Measurements from ENCODE around the gene EIPR1. TPM values are rescaled to one million over a fixed set of nuclear protein-coding genes. Genes with fewer than 3 reads are reported as not detected.
A peak's percentile ranks its signal among the peaks of the same experiment; 100 is the strongest.

Gene EIPR1
- total RNA-seq, 2 donors from 2014 or later, result 13.5 TPM

- Histone ChIP-seq H3K4me3 (no peak overlapping the region), H3K4me1 (no peaks in the 10 kb centered on the region), H3K9me3 (no peaks in the 10 kb centered on the region), H3K27me3 (no peaks in the 10 kb centered on the region), H3K36me3 (replicated peaks in 1 of 2; ENCODE audit: insufficient read depth in 1 of 2, low read depth in 2 of 2) (no peaks in the 10 kb centered on the region), H3K27ac (no peak overlapping the region)
- 78 to 81% methylated on average over 47 to 50 of the region's 50 CpGs for WGBS, 2 donors
- DNase-seq (no peak), ATAC-seq (peak; percentile 33)
- intact Hi-C loops (cut with DNase I), result no loop called here
- TF ChIP-seq POLR2A (IDR thresholded peaks at IDR 0.05), result no peak
- no peak for TF ChIP-seq CTCF (IDR thresholded peaks at IDR 0.05)
Observed at GRCh38 chr2:3180082-3180908, 197.3 kb downstream of the EIPR1 start.

- H3K36me3 ChIP-seq (replicated peaks in 1 of 2; ENCODE audit: insufficient read depth in 1 of 2, low read depth in 2 of 2), result no peaks in the 10 kb centered on the region
- TF ChIP-seq POLR2A (IDR thresholded peaks at IDR 0.05), result no peak
- DNase-seq, result no peak
- no peaks in the 10 kb centered on the region for H3K27me3 ChIP-seq
- H3K27ac ChIP-seq, result no peak overlapping the region
- no peaks in the 10 kb centered on the region for H3K9me3 ChIP-seq
- no peaks in the 10 kb centered on the region for H3K4me1 ChIP-seq
- 94 to 99% methylated on average over 6 to 11 of the region's 11 CpGs for WGBS, 2 donors
- H3K4me3 ChIP-seq, result no peak overlapping the region
- intact Hi-C loops (cut with DNase I), result no loop called here
- ATAC-seq, result no peak
Observed at GRCh38 chr2:3179626-3180025, 198.0 kb downstream of the EIPR1 start.

GRCh38 chr2:3179208-3179607 lies 198.4 kb downstream of the EIPR1 start:
- 88 to 91% methylated on average over 15 to 17 of the region's 17 CpGs for WGBS, 2 donors
- Histone ChIP-seq H3K4me3 (no peak overlapping the region), H3K4me1 (no peaks in the 10 kb centered on the region), H3K27me3 (no peaks in the 10 kb centered on the region), H3K9me3 (no peaks in the 10 kb centered on the region), H3K36me3 (replicated peaks in 1 of 2; ENCODE audit: insufficient read depth in 1 of 2, low read depth in 2 of 2) (no peaks in the 10 kb centered on the region), H3K27ac (no peak overlapping the region)
- DNase-seq (no peak), ATAC-seq (no peak)
- intact Hi-C loops (cut with DNase I), result no loop called here
- TF ChIP-seq POLR2A (IDR thresholded peaks at IDR 0.05) (no peak), CTCF (IDR thresholded peaks at IDR 0.05) (no peak)

DNA sequence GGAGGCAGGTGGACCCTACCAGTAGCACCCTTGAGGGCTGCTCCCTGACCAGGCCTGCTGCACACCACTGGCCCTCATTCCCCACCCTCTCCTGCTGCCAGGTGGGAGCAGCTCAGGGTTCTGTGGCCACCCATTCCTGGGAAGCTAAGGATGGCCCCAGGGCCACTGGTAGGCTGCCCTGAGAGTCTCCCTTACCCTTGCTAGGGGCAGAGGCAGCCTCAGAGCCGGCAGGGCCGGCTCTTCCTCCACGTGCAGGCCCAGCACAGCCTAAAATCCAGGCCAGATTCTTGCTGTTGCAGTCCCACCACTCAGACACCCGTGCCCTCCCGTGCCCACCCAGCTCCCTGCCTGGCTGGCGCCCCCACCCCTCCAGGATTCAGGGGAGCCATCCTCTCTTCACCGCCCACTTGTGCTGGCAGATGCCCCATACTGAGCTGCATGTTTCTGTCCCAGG lies 199.0 kb downstream of the EIPR1 start:
- Histone ChIP-seq H3K9me3 (no peaks in the 10 kb centered on the region), H3K27me3 (no peaks in the 10 kb centered on the region), H3K27ac (no peak overlapping the region), H3K4me1 (no peaks in the 10 kb centered on the region), H3K36me3 (replicated peaks in 1 of 2; ENCODE audit: insufficient read depth in 1 of 2, low read depth in 2 of 2) (no peaks in the 10 kb centered on the region), H3K4me3 (no peak overlapping the region)
- TF ChIP-seq CTCF (IDR thresholded peaks at IDR 0.05), result no peak
- TF ChIP-seq POLR2A (IDR thresholded peaks at IDR 0.05), result no peak
- DNase-seq (no peak), ATAC-seq (no peak)
- intact Hi-C loops (cut with DNase I), result no loop called here
- WGBS, 2 donors, result 92 to 98% methylated on average over 7 of the region's 7 CpGs

DNA sequence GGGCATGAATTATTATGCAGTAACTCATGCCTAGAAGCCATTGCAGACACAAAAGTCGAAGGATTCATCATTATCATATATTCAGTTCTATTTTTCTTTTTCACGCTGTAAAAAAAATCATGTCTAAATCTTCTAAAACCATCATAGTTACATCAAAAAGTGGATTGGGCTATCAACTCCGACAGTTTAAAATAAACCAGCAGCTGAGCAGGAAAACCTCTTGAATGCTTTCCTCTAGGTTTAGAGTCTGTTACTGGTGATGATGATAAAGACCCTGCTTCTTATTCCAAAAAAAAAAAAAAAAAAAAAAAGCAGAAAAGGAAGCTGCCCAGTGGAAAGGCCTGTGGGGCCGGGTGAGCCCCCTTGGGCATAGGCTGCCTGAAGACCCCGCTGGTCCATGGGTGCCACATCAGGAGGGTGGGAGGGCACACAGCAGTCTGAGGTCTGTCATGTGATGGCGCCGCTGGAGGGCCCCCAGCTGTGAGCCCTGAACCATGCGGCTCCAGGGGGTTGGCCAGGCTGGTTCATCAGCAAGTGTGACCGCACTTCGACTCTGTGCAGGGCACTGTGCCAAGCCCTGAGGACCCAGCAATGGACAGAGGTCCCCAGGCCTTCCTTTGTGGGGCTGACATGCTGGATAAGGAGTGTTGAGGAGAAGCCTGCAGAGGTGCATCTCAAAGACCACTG lies 199.6 kb downstream of the EIPR1 start:
- no peak for ATAC-seq
- no peak for DNase-seq
- Histone ChIP-seq H3K4me1 (no peaks in the 10 kb centered on the region), H3K27ac (no peak overlapping the region), H3K9me3 (no peaks in the 10 kb centered on the region), H3K4me3 (no peak overlapping the region), H3K36me3 (replicated peaks in 1 of 2; ENCODE audit: insufficient read depth in 1 of 2, low read depth in 2 of 2) (no peaks in the 10 kb centered on the region), H3K27me3 (no peaks in the 10 kb centered on the region)
- WGBS, 2 donors, result 87 to 96% methylated on average over 8 to 10 of the region's 10 CpGs
- TF ChIP-seq POLR2A (IDR thresholded peaks at IDR 0.05), result no peak
- no peak for TF ChIP-seq CTCF (IDR thresholded peaks at IDR 0.05)
- intact Hi-C loops (cut with DNase I), result no loop called here
